GM23338 (cell line): Measurements from ENCODE around the gene ODAD4. TPM values are rescaled to one million over a fixed set of nuclear protein-coding genes. Genes with fewer than 3 reads are reported as not detected.

Experiments
- ETS1 ChIP-seq: IDR thresholded peaks from 2 replicates; pipeline ENCODE4 v1.6.1; 2016; ENCODE audit warnings: antibody characterized with exemption
- EZH2 ChIP-seq: fragments of 200-600 bp; sonication (generic); IDR thresholded peaks from one replicate; pipeline ENCODE4 v1.8.0; 2017; ENCODE audit warnings: antibody characterized with exemption, mild to moderate bottlenecking, low read depth; ENCODE audit not compliant: unreplicated experiment
- NANOG ChIP-seq: IDR thresholded peaks from 2 replicates; pipeline ENCODE4 v1.6.1; 2016; ENCODE audit warnings: antibody characterized with exemption, borderline replicate concordance
- POLR2AphosphoS5 ChIP-seq: IDR thresholded peaks from 2 replicates; pipeline ENCODE4 v1.6.1; 2016; ENCODE audit warnings: antibody characterized with exemption, low read depth
- REST ChIP-seq: IDR thresholded peaks from one replicate; pipeline ENCODE4 v1.6.1; 2018; ENCODE audit warnings: antibody characterized with exemption; ENCODE audit not compliant: unreplicated experiment
- STAT1 ChIP-seq: IDR thresholded peaks from one replicate; pipeline ENCODE4 v1.6.1; 2016; ENCODE audit warnings: antibody characterized with exemption; ENCODE audit not compliant: unreplicated experiment
- ZNF462 ChIP-seq: fragments of 250-450 bp; sonication (Bioruptor Pico); IDR thresholded peaks from 2 replicates; pipeline ENCODE4 v1.5.0; 2020; ENCODE audit warnings: mild to moderate bottlenecking, moderate library complexity
- polyA plus RNA-seq: library from polyadenylated mRNA; unstranded; fragments of >200 nt; fragmentation: Nextera tagmentation; extraction: Ambion mirVana; gene quantifications from 2 replicates; pipeline ENCODE4 v1.2.1, GENCODE V29; 2016
- total RNA-seq: library from RNA; depleted of rRNA; stranded (reverse); fragments of >200 nt; shearing (Covaris generic); gene quantifications from 2 replicates; pipeline ENCODE4 v1.2.3, GENCODE V29; 2014

Gene ODAD4
- total and polyA plus RNA-seq, 2 experiments from 2014 or later, result 1.7 to 1.8 TPM

- TF ChIP-seq ZNF462 (CRISPR knock-in tag), result no peak
- no peak for TF ChIP-seq STAT1
- no peak for TF ChIP-seq EZH2
- TF ChIP-seq POLR2AphosphoS5, result no peak
- TF ChIP-seq ETS1, result no peak
- TF ChIP-seq NANOG, result no peak
- TF ChIP-seq REST, result no peak
Measured at GRCh38 chr17:42010898-42011516, 80.6 kb downstream of the ODAD4 start (continued).
